ENCODE data around the gene ADAMTS9.

DNA sequence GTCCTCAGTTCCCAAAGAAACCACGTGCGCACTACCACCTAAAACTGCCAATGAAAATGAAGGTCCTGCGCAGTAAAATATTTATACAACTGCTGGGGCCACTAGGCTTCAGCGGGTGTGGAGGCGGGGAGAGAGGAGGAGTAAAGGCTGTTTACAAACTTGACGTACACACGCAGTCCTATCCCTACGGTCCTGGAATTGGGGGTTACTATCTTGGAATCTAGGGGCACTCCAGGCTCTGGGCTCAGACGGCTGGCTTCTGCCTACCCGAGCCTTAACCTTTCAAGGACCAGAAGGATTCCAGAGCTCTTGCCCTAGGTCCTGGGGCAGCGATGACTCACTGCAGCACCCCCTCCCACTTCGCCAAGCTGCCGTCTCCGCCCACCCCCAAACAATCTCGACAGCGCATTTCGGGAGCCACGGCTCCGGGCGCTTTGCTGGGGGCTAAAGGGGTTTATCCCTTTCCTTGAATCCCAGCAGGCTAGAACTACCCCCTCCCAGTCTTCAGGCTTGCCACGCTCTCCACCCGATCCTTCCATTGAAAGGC lies 3.0 kb downstream of the ADAMTS9 start:
- TF ChIP-seq POLR2A (IDR thresholded peaks at IDR 0.05; ENCODE audit: low read depth, low read length) (no peak), POLR2AphosphoS5 (IDR thresholded peaks at IDR 0.05; ENCODE audit: low read depth, low read length) (no peak)
